GM12873 (cell line): ENCODE results near the gene CACNB2.

Experiments
- CTCF ChIP-seq: IDR thresholded peaks from 2 replicates; pipeline ENCODE4 v1.5.1; 2012; ENCODE audit warnings: low read depth, mild to moderate bottlenecking, moderate library complexity, low read length, control low read depth; ENCODE audit not compliant: insufficient read depth; ENCODE audit errors: missing control alignments

CACNB2 gene

GRCh38 chr10:18236756-18237155 lies 96.5 kb downstream of the CACNB2 start:
- no peak for TF ChIP-seq CTCF

- peak; percentile 53 for TF ChIP-seq CTCF
Observed at GRCh38 chr10:18238870-18239485, 98.8 kb downstream of the CACNB2 start.

- no peak for TF ChIP-seq CTCF
Observed at GRCh38 chr10:18240185-18240882, 100.1 kb downstream of the CACNB2 start.

- TF ChIP-seq CTCF, result no peak
Observed at GRCh38 chr10:18246967-18247366, 106.7 kb downstream of the CACNB2 start.

GRCh38 chr10:18252086-18252485 lies 111.9 kb downstream of the CACNB2 start:
- no peak for TF ChIP-seq CTCF

GRCh38 chr10:18254086-18254485 lies 113.9 kb downstream of the CACNB2 start:
- no peak for TF ChIP-seq CTCF

- no peak for TF ChIP-seq CTCF
Observed at GRCh38 chr10:18254692-18255091, 114.5 kb downstream of the CACNB2 start.
